Measurements from ENCODE around the gene SPRY1.
A peak's percentile ranks its signal among the peaks of the same experiment; 100 is the strongest.

SPRY1 gene

GRCh38 chr4:123361195-123361861 lies 35.3 kb upstream of the SPRY1 start:
- TF ChIP-seq EGR1 (IDR thresholded peaks at IDR 0.05) (no peak), NFIC (IDR thresholded peaks at IDR 0.05) (peak; percentile 69), EP300 (IDR thresholded peaks at IDR 0.05; ENCODE audit: borderline replicate concordance) (no peak), RAD21 (IDR thresholded peaks at IDR 0.05; ENCODE audit: low read depth) (no peak)

DNA sequence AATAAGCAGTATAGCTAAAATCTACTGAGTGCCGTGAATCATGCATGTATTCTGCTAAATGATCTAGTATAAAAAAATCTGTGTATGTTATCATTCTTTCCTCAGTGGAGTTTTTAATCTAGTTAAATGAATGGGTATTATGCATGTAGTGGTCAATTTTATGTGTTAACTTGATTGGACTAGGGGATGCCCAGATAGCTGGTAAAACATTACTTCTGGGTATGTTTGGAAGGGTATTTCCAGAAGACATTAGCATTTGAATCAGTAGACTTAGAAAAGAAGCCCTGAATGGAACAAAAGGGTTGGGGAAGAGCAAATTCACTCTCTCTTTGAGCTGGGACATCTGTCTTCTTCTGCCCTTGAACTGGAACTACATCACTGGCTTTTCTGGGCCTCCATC lies 34.5 kb upstream of the SPRY1 start:
- TF ChIP-seq NFIC (IDR thresholded peaks at IDR 0.05) (no peak), TEAD4 (IDR thresholded peaks at IDR 0.05) (no peak), TCF12 (IDR thresholded peaks at IDR 0.05; ENCODE audit: low read depth) (no peak), ZBTB7A (IDR thresholded peaks at IDR 0.05; ENCODE audit: low read depth) (no peak)

DNA sequence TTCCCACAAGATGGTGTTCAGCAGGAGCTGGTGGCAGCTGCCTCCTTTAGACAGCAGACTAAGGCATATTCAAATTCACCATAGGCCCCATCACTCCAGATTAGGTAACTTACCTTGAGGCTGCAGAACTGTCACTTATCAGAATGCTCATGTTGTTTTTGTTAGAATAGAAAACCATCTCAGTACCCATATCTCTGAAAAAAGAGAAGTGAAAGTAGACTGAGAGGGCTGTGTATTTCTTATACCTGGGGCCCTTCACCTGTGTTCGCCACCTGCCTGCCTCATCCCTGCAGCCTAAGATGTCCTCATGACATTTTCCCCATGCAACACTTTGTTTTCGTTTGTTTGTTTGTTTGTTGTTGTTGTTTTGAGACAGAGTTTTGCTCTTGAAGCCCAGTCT lies 32.9 kb upstream of the SPRY1 start:
- TF ChIP-seq, protein P1, sequence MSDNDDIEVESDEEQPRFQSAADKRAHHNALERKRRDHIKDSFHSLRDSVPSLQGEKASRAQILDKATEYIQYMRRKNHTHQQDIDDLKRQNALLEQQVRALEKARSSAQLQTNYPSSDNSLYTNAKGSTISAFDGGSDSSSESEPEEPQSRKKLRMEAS (IDR thresholded peaks at IDR 0.05), result no peak
- TF ChIP-seq FOXM1 (IDR thresholded peaks at IDR 0.05; ENCODE audit: borderline replicate concordance, low read depth) (no peak), RAD21 (IDR thresholded peaks at IDR 0.05; ENCODE audit: low read depth) (no peak), CEBPB (IDR thresholded peaks at IDR 0.05) (no peak)
- TF ChIP-seq, protein P2, sequence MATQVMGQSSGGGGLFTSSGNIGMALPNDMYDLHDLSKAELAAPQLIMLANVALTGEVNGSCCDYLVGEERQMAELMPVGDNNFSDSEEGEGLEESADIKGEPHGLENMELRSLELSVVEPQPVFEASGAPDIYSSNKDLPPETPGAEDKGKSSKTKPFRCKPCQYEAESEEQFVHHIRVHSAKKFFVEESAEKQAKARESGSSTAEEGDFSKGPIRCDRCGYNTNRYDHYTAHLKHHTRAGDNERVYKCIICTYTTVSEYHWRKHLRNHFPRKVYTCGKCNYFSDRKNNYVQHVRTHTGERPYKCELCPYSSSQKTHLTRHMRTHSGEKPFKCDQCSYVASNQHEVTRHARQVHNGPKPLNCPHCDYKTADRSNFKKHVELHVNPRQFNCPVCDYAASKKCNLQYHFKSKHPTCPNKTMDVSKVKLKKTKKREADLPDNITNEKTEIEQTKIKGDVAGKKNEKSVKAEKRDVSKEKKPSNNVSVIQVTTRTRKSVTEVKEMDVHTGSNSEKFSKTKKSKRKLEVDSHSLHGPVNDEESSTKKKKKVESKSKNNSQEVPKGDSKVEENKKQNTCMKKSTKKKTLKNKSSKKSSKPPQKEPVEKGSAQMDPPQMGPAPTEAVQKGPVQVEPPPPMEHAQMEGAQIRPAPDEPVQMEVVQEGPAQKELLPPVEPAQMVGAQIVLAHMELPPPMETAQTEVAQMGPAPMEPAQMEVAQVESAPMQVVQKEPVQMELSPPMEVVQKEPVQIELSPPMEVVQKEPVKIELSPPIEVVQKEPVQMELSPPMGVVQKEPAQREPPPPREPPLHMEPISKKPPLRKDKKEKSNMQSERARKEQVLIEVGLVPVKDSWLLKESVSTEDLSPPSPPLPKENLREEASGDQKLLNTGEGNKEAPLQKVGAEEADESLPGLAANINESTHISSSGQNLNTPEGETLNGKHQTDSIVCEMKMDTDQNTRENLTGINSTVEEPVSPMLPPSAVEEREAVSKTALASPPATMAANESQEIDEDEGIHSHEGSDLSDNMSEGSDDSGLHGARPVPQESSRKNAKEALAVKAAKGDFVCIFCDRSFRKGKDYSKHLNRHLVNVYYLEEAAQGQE (IDR thresholded peaks at IDR 0.05; ENCODE audit: low read depth), result no peak
- TF ChIP-seq, protein P3, sequence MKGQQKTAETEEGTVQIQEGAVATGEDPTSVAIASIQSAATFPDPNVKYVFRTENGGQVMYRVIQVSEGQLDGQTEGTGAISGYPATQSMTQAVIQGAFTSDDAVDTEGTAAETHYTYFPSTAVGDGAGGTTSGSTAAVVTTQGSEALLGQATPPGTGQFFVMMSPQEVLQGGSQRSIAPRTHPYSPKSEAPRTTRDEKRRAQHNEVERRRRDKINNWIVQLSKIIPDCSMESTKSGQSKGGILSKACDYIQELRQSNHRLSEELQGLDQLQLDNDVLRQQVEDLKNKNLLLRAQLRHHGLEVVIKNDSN (IDR thresholded peaks at IDR 0.05), result no peak

- no peak for TF ChIP-seq TAF1 (IDR thresholded peaks at IDR 0.05; ENCODE audit: low read depth)
- TF ChIP-seq CEBPB (IDR thresholded peaks at IDR 0.05), result no peak
- TF ChIP-seq CREB1 (IDR thresholded peaks at IDR 0.05; ENCODE audit: low read depth), result no peak
- no peak for TF ChIP-seq ZBTB7A (IDR thresholded peaks at IDR 0.05; ENCODE audit: low read depth)
- TF ChIP-seq FOXM1 (IDR thresholded peaks at IDR 0.05; ENCODE audit: borderline replicate concordance, low read depth), result no peak
- TF ChIP-seq YY1 (IDR thresholded peaks at IDR 0.05; ENCODE audit: low read depth), result no peak
- no peak for TF ChIP-seq TCF12 (IDR thresholded peaks at IDR 0.05; ENCODE audit: low read depth)
- TF ChIP-seq TEAD4 (IDR thresholded peaks at IDR 0.05), result no peak
- TF ChIP-seq, protein P3 (IDR thresholded peaks at IDR 0.05), result no peak
- TF ChIP-seq RAD21 (IDR thresholded peaks at IDR 0.05; ENCODE audit: low read depth), result no peak
- TF ChIP-seq, protein P2 (IDR thresholded peaks at IDR 0.05; ENCODE audit: low read depth), result no peak
- TF ChIP-seq NFIC (IDR thresholded peaks at IDR 0.05), result no peak
- TF ChIP-seq, protein P1 (IDR thresholded peaks at IDR 0.05), result no peak
- TF ChIP-seq EP300 (IDR thresholded peaks at IDR 0.05; ENCODE audit: borderline replicate concordance), result no peak
- TF ChIP-seq EGR1 (IDR thresholded peaks at IDR 0.05), result no peak
Measured at GRCh38 chr4:123364906-123365305, 31.7 kb upstream of the SPRY1 start.

GRCh38 chr4:123365412-123365811 lies 31.2 kb upstream of the SPRY1 start:
- TF ChIP-seq EGR1 (IDR thresholded peaks at IDR 0.05) (no peak), ZBTB7A (IDR thresholded peaks at IDR 0.05; ENCODE audit: low read depth) (no peak), RAD21 (IDR thresholded peaks at IDR 0.05; ENCODE audit: low read depth) (no peak), TEAD4 (IDR thresholded peaks at IDR 0.05) (no peak), CREB1 (IDR thresholded peaks at IDR 0.05; ENCODE audit: low read depth) (no peak), NFIC (IDR thresholded peaks at IDR 0.05) (no peak), TAF1 (IDR thresholded peaks at IDR 0.05; ENCODE audit: low read depth) (no peak), TCF12 (IDR thresholded peaks at IDR 0.05; ENCODE audit: low read depth) (no peak), YY1 (IDR thresholded peaks at IDR 0.05; ENCODE audit: low read depth) (no peak), FOXM1 (IDR thresholded peaks at IDR 0.05; ENCODE audit: borderline replicate concordance, low read depth) (no peak), EP300 (IDR thresholded peaks at IDR 0.05; ENCODE audit: borderline replicate concordance) (no peak), CEBPB (IDR thresholded peaks at IDR 0.05) (no peak)
- TF ChIP-seq, protein P2 (IDR thresholded peaks at IDR 0.05; ENCODE audit: low read depth), result no peak
- TF ChIP-seq, protein P1 (IDR thresholded peaks at IDR 0.05), result no peak
- TF ChIP-seq, protein P3 (IDR thresholded peaks at IDR 0.05), result no peak

All from Ishikawa (cell line).